Measurements from ENCODE around the gene PDCD4.

Gene PDCD4

GRCh38 chr10:110833234-110833940 is 38.3 kb upstream of the PDCD4 start:
- H3K36me3 ChIP-seq (ENCODE audit: control insufficient read depth, insufficient read depth, low read length): no peaks in the 10 kb centered on the region
- no peak overlapping the region for H3K4me3 ChIP-seq (ENCODE audit: low read depth, low read length)
- H3K27me3 ChIP-seq (ENCODE audit: control insufficient read depth, insufficient read depth, low read length): no peaks in the 10 kb centered on the region
- H3K4me1 ChIP-seq (ENCODE audit: control insufficient read depth, insufficient read depth, low read length): peaks cover 33% of the 10 kb centered on the region
- no peaks in the 10 kb centered on the region for H3K9me3 ChIP-seq (ENCODE audit: control insufficient read depth, insufficient read depth, low read depth, low read length)
- no peak overlapping the region for H3K9ac ChIP-seq (ENCODE audit: low read length)
- H3K27ac ChIP-seq (ENCODE audit: low read depth, low read length): no peak overlapping the region

- H3K27me3 ChIP-seq (ENCODE audit: control insufficient read depth, insufficient read depth, low read length): no peaks in the 10 kb centered on the region
- no peaks in the 10 kb centered on the region for H3K36me3 ChIP-seq (ENCODE audit: control insufficient read depth, insufficient read depth, low read length)
- H3K4me1 ChIP-seq (ENCODE audit: control insufficient read depth, insufficient read depth, low read length): peaks cover 33% of the 10 kb centered on the region
- no peak overlapping the region for H3K4me3 ChIP-seq (ENCODE audit: low read depth, low read length)
- no peaks in the 10 kb centered on the region for H3K9me3 ChIP-seq (ENCODE audit: control insufficient read depth, insufficient read depth, low read depth, low read length)
- H3K27ac ChIP-seq (ENCODE audit: low read depth, low read length): no peak overlapping the region
- no peak overlapping the region for H3K9ac ChIP-seq (ENCODE audit: low read length)
These were observed 37.6 kb upstream of the PDCD4 start for GRCh38 chr10:110833941-110834628.

GRCh38 chr10:110834629-110835301 is 37.0 kb upstream of the PDCD4 start:
- no peaks in the 10 kb centered on the region for H3K27me3 ChIP-seq (ENCODE audit: control insufficient read depth, insufficient read depth, low read length)
- H3K4me1 ChIP-seq (ENCODE audit: control insufficient read depth, insufficient read depth, low read length): peaks cover 33% of the 10 kb centered on the region
- H3K9ac ChIP-seq (ENCODE audit: low read length): no peak overlapping the region
- H3K36me3 ChIP-seq (ENCODE audit: control insufficient read depth, insufficient read depth, low read length): no peaks in the 10 kb centered on the region
- no peak overlapping the region for H3K4me3 ChIP-seq (ENCODE audit: low read depth, low read length)
- H3K27ac ChIP-seq (ENCODE audit: low read depth, low read length): no peak overlapping the region
- H3K9me3 ChIP-seq (ENCODE audit: control insufficient read depth, insufficient read depth, low read depth, low read length): no peaks in the 10 kb centered on the region

- H3K9ac ChIP-seq (ENCODE audit: low read length): no peak overlapping the region
- peaks cover 38% of the 10 kb centered on the region for H3K4me1 ChIP-seq (ENCODE audit: control insufficient read depth, insufficient read depth, low read length)
- H3K36me3 ChIP-seq (ENCODE audit: control insufficient read depth, insufficient read depth, low read length): no peaks in the 10 kb centered on the region
- no peak overlapping the region for H3K4me3 ChIP-seq (ENCODE audit: low read depth, low read length)
- no peak overlapping the region; the same call in 1 of the 2 replicates for H3K27ac ChIP-seq (ENCODE audit: low read depth, low read length)
- no peaks in the 10 kb centered on the region for H3K27me3 ChIP-seq (ENCODE audit: control insufficient read depth, insufficient read depth, low read length)
- no peaks in the 10 kb centered on the region for H3K9me3 ChIP-seq (ENCODE audit: control insufficient read depth, insufficient read depth, low read depth, low read length)
These were observed 35.9 kb upstream of the PDCD4 start for GRCh38 chr10:110835841-110836240.

- H3K27ac ChIP-seq (ENCODE audit: low read depth, low read length): no peak overlapping the region
- peaks cover 43% of the 10 kb centered on the region for H3K4me1 ChIP-seq (ENCODE audit: control insufficient read depth, insufficient read depth, low read length)
- H3K36me3 ChIP-seq (ENCODE audit: control insufficient read depth, insufficient read depth, low read length): no peaks in the 10 kb centered on the region
- H3K9ac ChIP-seq (ENCODE audit: low read length): no peak overlapping the region
- H3K9me3 ChIP-seq (ENCODE audit: control insufficient read depth, insufficient read depth, low read depth, low read length): no peaks in the 10 kb centered on the region
- no peaks in the 10 kb centered on the region for H3K27me3 ChIP-seq (ENCODE audit: control insufficient read depth, insufficient read depth, low read length)
- H3K4me3 ChIP-seq (ENCODE audit: low read depth, low read length): no peak overlapping the region
These were observed 35.0 kb upstream of the PDCD4 start for GRCh38 chr10:110836706-110837105.

- H3K4me3 ChIP-seq (ENCODE audit: low read depth, low read length): no peak overlapping the region
- peaks cover 50% of the 10 kb centered on the region for H3K4me1 ChIP-seq (ENCODE audit: control insufficient read depth, insufficient read depth, low read length)
- no peak overlapping the region for H3K9ac ChIP-seq (ENCODE audit: low read length)
- H3K27ac ChIP-seq (ENCODE audit: low read depth, low read length): no peak overlapping the region
- no peaks in the 10 kb centered on the region for H3K9me3 ChIP-seq (ENCODE audit: control insufficient read depth, insufficient read depth, low read depth, low read length)
- H3K27me3 ChIP-seq (ENCODE audit: control insufficient read depth, insufficient read depth, low read length): no peaks in the 10 kb centered on the region
- no peaks in the 10 kb centered on the region for H3K36me3 ChIP-seq (ENCODE audit: control insufficient read depth, insufficient read depth, low read length)
These were observed 34.1 kb upstream of the PDCD4 start for GRCh38 chr10:110837418-110838171.

GRCh38 chr10:110840225-110840922 is 31.4 kb upstream of the PDCD4 start:
- peaks cover 34% of the 10 kb centered on the region for H3K4me1 ChIP-seq (ENCODE audit: control insufficient read depth, insufficient read depth, low read length)
- H3K36me3 ChIP-seq (ENCODE audit: control insufficient read depth, insufficient read depth, low read length): no peaks in the 10 kb centered on the region
- H3K9ac ChIP-seq (ENCODE audit: low read length): no peak overlapping the region
- no peak overlapping the region for H3K4me3 ChIP-seq (ENCODE audit: low read depth, low read length)
- no peak overlapping the region for H3K27ac ChIP-seq (ENCODE audit: low read depth, low read length)
- H3K9me3 ChIP-seq (ENCODE audit: control insufficient read depth, insufficient read depth, low read depth, low read length): no peaks in the 10 kb centered on the region
- no peaks in the 10 kb centered on the region for H3K27me3 ChIP-seq (ENCODE audit: control insufficient read depth, insufficient read depth, low read length)

GRCh38 chr10:110840923-110841428 is 30.8 kb upstream of the PDCD4 start:
- Histone ChIP-seq H3K27me3 (ENCODE audit: control insufficient read depth, insufficient read depth, low read length) (no peaks in the 10 kb centered on the region), H3K9me3 (ENCODE audit: control insufficient read depth, insufficient read depth, low read depth, low read length) (no peaks in the 10 kb centered on the region), H3K27ac (ENCODE audit: low read depth, low read length) (no peak overlapping the region), H3K9ac (ENCODE audit: low read length) (no peak overlapping the region), H3K4me1 (ENCODE audit: control insufficient read depth, insufficient read depth, low read length) (peaks cover 28% of the 10 kb centered on the region), H3K36me3 (ENCODE audit: control insufficient read depth, insufficient read depth, low read length) (no peaks in the 10 kb centered on the region), H3K4me3 (ENCODE audit: low read depth, low read length) (no peak overlapping the region)

- Histone ChIP-seq H3K27me3 (ENCODE audit: control insufficient read depth, insufficient read depth, low read length) (no peaks in the 10 kb centered on the region), H3K9ac (ENCODE audit: low read length) (no peak overlapping the region), H3K4me3 (ENCODE audit: low read depth, low read length) (no peak overlapping the region), H3K4me1 (ENCODE audit: control insufficient read depth, insufficient read depth, low read length) (peaks cover 21% of the 10 kb centered on the region), H3K27ac (ENCODE audit: low read depth, low read length) (no peak overlapping the region), H3K9me3 (ENCODE audit: control insufficient read depth, insufficient read depth, low read depth, low read length) (no peaks in the 10 kb centered on the region), H3K36me3 (ENCODE audit: control insufficient read depth, insufficient read depth, low read length) (no peaks in the 10 kb centered on the region)
These were observed 29.9 kb upstream of the PDCD4 start for GRCh38 chr10:110841767-110842267.

GRCh38 chr10:110842326-110842904 is 29.3 kb upstream of the PDCD4 start:
- no peak overlapping the region for H3K27ac ChIP-seq (ENCODE audit: low read depth, low read length)
- H3K9ac ChIP-seq (ENCODE audit: low read length): no peak overlapping the region

More at GRCh38 chr10:110842326-110842904, 29.3 kb upstream of the PDCD4 start:
- peaks cover 21% of the 10 kb centered on the region for H3K4me1 ChIP-seq (ENCODE audit: control insufficient read depth, insufficient read depth, low read length)
- H3K9me3 ChIP-seq (ENCODE audit: control insufficient read depth, insufficient read depth, low read depth, low read length): no peaks in the 10 kb centered on the region
- no peaks in the 10 kb centered on the region for H3K27me3 ChIP-seq (ENCODE audit: control insufficient read depth, insufficient read depth, low read length)
- no peaks in the 10 kb centered on the region for H3K36me3 ChIP-seq (ENCODE audit: control insufficient read depth, insufficient read depth, low read length)
- no peak overlapping the region for H3K4me3 ChIP-seq (ENCODE audit: low read depth, low read length)
